NCI-H1694 (cell line): ENCODE results near the gene CHRNA10.

ENCODE experiments used
- DNase-seq: peaks from one replicate; lab custom pipeline; 2025; lab: John Stamatoyannopoulos, UW

CHRNA10 gene, protein sequence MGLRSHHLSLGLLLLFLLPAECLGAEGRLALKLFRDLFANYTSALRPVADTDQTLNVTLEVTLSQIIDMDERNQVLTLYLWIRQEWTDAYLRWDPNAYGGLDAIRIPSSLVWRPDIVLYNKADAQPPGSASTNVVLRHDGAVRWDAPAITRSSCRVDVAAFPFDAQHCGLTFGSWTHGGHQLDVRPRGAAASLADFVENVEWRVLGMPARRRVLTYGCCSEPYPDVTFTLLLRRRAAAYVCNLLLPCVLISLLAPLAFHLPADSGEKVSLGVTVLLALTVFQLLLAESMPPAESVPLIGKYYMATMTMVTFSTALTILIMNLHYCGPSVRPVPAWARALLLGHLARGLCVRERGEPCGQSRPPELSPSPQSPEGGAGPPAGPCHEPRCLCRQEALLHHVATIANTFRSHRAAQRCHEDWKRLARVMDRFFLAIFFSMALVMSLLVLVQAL

DNA sequence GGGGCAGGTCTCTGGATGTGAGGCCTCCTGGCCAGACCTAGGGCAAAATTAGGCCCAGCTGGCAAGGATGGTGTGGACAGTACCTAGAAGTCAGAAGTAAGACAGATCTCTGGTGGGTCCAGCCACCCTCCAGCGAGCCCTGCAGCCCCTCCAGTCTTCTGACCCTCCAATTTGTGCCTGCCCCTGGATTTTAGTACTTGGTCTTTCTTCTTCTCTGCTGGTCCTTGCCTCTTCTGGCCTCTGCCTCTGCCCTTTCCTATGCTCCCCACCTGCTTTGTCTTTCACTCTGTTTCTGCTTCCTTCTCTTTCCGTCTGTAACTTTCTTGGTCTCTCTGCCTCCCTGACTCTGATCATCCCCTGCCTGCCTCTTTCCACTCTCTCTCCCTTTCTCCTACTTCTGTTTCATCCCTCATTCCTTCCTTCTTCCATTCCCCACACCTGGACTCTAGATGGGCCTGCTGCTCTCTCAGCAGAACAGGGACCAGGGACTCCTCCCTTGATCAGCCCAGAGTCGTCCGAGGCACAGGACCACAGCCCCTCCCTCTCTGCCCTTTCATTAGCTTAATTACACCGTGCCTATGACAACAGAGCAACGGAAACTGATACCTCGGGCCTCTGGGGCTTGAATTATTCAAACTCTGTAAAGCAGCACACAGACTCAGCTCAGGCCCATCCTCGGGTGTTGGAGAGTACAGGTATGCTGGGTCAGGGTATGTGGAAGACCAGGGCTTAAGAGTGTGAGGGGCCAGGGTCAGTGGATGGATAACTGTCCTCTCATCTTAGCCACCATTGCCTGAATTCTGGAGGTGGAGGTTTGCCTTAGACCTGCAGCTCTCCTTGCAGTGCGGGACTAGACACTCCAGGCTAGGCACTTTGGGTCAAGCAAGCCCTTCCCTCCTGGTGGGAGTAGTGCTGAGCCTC, at the start of gene CHRNA10:
TSS of gene CHRNA10 (minus strand) at position 51 of the 921 bp plus-strand sequence. CDS start 72 bp downstream, outside the sequence.
- DNase-seq = no peak

- no peak for DNase-seq
Measured at GRCh38 chr11:3712274-3712673, 41.1 kb upstream of the CHRNA10 start.

DNA sequence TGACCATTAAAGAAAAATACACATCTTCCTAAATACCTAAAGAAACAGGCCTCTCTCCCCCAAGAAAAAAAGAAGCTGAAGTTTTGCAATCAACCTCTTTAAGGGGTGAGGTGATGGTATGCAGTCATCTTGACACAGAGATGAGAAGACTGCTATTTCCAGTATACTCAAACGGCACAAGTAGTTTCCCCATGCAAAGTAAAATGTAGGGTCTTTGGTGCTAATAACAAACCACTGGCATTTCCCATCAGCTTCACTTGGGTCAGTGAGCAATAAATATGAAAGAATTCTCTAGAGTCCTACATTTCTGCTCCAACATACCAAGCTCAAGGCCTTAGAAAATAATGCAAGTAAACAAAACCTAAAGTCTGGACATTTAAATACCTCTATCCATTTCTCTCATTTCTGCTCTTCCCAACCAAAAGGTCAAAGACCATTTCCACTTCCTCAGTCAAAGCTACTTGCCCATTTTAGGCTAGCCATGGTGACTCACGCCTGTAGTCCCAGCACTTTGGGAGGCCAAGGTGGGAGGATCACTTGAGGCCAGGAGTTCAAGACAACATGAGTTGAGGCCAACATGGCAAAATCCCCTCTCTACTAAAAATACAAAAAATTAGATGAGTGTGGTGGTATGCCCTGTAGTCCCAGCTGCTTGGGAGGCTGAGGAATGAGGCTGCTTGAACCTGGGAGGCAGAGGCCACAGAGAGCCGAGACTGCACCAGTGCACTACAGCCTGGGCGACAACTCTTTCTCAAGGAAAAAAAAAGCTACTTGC, 39.5 kb upstream of the CHRNA10 start:
- DNase-seq = no peak

- DNase-seq = no peak
Measured at GRCh38 chr11:3709977-3710376, 38.8 kb upstream of the CHRNA10 start.

DNA sequence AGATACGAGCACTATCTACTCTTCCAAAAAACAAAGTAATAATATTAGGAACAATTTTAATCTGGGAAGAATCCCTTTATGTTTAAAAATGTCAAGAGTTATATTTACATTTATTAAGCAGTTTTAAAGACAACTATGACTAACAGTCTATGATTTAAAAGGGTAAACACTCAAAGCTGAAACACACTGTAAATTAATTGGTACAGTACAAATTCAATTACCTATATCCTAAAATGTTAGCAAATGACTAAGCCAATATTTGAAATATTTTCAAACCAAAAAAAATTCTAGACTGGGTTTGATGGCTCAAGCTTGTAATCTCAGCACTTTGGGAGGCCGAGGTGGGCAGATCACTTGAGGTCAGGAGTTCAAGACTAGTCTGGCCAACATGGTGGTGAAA, 36.0 kb upstream of the CHRNA10 start:
- no peak for DNase-seq

DNA sequence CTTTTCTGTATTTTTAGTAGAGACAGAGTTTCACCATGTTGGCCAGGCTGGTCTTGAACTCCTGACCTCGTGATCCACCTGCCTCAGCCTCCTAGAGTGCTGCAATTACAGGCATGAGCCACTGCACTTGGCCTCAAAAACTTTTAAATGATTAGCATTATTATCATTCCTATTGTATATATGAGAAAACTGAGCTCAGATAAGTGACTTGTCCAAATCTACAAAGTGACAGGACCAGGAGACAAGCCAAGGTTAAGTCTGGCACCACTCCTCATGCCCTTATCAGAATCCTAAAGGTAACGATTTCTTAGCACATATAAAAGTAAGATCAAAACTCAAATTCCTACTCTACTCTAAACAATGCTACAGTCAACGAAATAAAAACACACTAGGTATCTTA, 32.2 kb upstream of the CHRNA10 start:
- no peak for DNase-seq

DNA sequence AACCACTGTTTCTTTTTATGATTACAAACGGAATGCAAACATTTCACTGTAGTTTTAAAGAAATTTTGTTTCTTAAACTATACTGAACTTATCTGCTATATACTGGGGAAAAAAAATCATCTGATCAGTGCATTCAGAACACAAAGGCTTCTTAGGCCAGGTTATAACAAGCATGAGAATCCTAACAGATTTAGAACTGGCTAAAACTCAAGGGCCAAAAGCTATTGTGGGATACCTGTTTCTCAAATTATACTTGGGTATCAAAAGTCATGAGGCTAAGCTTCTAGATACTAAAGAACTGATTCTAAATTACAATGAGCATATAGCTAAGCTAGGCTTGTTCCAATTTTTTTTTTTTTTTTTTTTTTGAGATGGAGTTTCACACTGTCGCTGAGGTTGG, 29.7 kb upstream of the CHRNA10 start:
- no peak for DNase-seq

DNA sequence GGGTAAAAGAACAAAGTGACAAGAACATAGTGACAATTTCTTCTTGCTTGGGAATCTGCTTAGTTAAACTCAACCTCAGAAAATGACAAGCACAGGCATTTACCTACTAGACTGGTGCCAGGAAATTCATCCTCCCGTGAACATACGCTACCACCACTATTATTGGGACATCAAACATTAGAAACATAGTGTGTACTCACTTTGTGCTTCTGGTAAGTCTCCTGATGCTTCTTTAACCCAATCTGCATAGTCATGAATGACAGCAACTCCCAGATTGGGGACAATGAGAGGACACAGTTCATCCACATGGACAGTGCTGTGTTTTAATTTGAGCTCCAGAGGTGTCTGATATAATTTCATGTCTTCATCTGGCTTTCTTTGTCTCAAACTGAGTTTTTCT, 29.2 kb upstream of the CHRNA10 start:
- DNase-seq = no peak

DNA sequence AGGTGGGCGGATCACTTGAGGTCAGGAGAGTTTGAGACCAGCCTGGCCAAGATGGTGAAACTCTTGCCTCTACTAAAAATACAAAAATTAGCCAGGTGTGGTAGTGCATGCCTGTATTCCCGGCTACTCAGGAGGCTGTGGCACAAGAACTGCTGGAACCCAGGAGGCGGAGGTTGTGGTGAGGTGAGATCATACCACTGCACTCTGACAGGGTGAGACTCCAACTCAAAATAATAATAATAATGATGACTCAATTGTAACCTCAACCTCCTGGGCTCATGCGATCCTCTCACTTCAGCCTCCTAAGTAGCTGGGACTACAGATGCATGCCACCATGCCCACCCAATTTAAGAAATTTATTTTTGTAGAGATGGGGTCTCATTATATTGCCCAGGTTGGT, 15.6 kb upstream of the CHRNA10 start:
- no peak for DNase-seq

DNA sequence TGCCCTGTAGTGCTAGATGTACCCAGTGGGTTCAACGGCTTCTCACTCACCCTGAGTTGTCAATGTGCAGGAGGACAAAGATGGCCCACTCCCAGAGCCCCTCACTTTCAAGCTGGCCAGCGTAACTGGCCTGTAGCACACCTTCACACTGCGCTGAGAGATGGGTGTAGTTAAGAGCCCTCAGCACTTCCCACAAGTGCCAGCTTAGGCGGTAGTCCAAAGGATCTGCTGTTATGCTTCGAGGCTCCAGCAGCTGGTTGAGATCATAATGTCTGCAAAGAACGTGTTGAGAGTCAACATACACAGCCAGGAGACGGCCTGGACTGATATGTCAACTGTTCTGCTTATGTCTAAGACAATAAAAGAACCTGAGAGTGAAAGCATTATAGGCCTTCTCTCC, 14.7 kb upstream of the CHRNA10 start:
- DNase-seq = no peak

- no peak for DNase-seq
Measured at GRCh38 chr11:3684819-3685172, 13.6 kb upstream of the CHRNA10 start.

- DNase-seq = no peak
Measured at GRCh38 chr11:3684129-3684818, 13.1 kb upstream of the CHRNA10 start.

GRCh38 chr11:3683039-3683438, 11.9 kb upstream of the CHRNA10 start:
- no peak for DNase-seq

DNA sequence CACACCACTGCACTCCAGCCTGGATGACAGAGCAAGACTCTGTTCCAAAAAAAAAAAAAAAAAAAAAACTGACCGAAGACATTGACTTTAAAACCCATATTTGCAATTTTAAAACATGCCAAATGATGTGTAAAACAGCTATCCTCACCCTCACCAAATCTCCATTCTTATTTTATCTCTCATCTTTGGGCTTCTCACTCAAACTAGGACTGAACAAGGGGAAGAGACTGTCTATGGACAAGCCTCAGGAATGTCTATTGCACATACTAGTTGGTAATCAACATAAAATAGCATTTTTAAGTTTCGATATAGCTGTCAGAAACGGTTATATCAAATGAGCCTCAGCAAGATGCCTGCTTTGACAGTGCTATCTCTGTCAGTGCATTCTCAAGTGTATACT, 7.9 kb upstream of the CHRNA10 start:
- no peak for DNase-seq

GRCh38 chr11:3675971-3676370, 4.8 kb upstream of the CHRNA10 start:
- no peak for DNase-seq

GRCh38 chr11:3674189-3674588, 3.0 kb upstream of the CHRNA10 start:
- DNase-seq = no peak

- no peak for DNase-seq
Measured at GRCh38 chr11:3669742-3670183, 1.4 kb downstream of the CHRNA10 start.

- no peak for DNase-seq
Measured at GRCh38 chr11:3669128-3669527, 2.1 kb downstream of the CHRNA10 start.

GRCh38 chr11:3667149-3668035, 3.8 kb downstream of the CHRNA10 start:
- DNase-seq = no peak

- DNase-seq = no peak
Measured at GRCh38 chr11:3666023-3666530, 5.1 kb downstream of the CHRNA10 start.
